DND-41 (cell line): ENCODE results near the gene SMAD7.

ENCODE experiments used
- CTCF ChIP-seq: IDR thresholded peaks from 2 replicates; pipeline ENCODE4 v1.5.1; 2012; ENCODE audit warnings: borderline replicate concordance, low read length, moderate library complexity, mild to moderate bottlenecking; ENCODE audit not compliant: poor library complexity, severe bottlenecking; ENCODE audit errors: extremely low read depth
- EZH2 ChIP-seq: IDR thresholded peaks from 3 replicates; pipeline ENCODE4 v1.6.1; 2012; ENCODE audit warnings: borderline replicate concordance, low read depth, mild to moderate bottlenecking, moderate library complexity, low read length, inconsistent platforms; ENCODE audit not compliant: severe bottlenecking

- TF ChIP-seq EZH2 (no peak), CTCF (no peak)
Observed at GRCh38 chr18:48931680-48932461, 18.9 kb downstream of the SMAD7 start.
